HFF-Myc (cell line): Measurements from ENCODE around the gene SLFN12L.

Experiments
- DNase-seq: peaks from one replicate; pipeline ENCODE4 v3.0.0-alpha.2; 2011; ENCODE audit warnings: low read depth; ENCODE audit errors: extremely low read depth
- H3K4me3 ChIP-seq: replicated peaks from 2 replicates; pipeline ENCODE4 v1.5.1; 2011; ENCODE audit warnings: low read depth, mild to moderate bottlenecking, control low read depth, low read length
- CTCF ChIP-seq: IDR thresholded peaks from 2 replicates; pipeline ENCODE4 v1.5.1; 2012; ENCODE audit warnings: mild to moderate bottlenecking, low read depth, low read length, control low read depth; ENCODE audit errors: missing control alignments

SLFN12L gene

GRCh38 chr17:35438433-35438832 is 99.0 kb downstream of the SLFN12L start:
- no peak for TF ChIP-seq CTCF
- no peak overlapping the region for H3K4me3 ChIP-seq
- DNase-seq = no peak

GRCh38 chr17:35433075-35433894 is 104.2 kb downstream of the SLFN12L start:
- peak; percentile 31 for TF ChIP-seq CTCF
- peak overlapping the region; percentile 55 for H3K4me3 ChIP-seq
- DNase-seq = peak; percentile 99

DNA sequence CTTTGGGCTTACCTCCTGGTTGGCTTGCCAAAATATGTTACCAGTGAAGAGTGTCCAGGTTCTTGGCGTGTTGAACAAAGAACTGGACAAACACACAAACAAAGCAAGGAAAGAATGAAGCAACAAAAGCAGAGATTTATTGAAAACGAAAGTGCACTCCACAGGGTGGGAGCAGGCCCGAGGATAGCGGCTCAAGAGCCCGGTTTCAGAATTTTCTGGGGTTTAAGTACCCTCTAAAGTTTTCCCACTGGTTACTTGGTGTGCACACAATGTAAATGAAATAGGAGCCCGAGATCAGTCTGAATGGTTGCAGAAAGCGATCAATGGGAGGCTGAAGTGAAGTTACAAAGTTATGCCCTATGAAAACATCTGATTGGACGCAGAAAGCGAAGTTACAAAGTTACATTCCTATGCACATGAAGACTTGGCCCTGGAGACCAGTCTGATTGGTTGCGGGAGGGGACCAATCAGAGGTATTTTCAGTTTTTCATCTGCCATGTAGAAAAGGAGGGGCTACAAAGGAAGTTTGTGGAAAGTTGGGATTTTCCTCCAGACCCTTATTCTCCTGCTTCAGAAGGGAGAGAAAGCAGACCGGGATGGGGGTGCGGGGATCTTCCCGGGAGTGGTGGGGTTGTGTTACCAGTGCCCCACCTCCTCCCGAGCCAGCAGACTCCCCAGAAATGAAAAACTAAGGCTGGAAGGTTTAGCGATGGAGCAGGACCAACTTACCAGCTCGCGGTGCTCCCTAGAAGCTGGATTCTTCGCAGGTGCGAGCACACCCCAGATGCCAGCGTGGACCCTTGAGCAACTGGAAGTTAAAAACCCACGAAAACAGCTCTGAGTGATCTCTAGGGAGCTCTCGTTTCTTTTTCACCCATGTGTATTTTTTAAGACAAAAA is 105.1 kb downstream of the SLFN12L start, which contains the start of gene SLFN12:
TSS of gene SLFN12 (minus strand) at position 325 of the 899 bp plus-strand sequence. CDS start 9,472 bp downstream, outside the sequence.
- H3K4me3 ChIP-seq = peak within 1 kb of the TSS; percentile 55
- peak; percentile 96 for DNase-seq
- no peak for TF ChIP-seq CTCF

DNA sequence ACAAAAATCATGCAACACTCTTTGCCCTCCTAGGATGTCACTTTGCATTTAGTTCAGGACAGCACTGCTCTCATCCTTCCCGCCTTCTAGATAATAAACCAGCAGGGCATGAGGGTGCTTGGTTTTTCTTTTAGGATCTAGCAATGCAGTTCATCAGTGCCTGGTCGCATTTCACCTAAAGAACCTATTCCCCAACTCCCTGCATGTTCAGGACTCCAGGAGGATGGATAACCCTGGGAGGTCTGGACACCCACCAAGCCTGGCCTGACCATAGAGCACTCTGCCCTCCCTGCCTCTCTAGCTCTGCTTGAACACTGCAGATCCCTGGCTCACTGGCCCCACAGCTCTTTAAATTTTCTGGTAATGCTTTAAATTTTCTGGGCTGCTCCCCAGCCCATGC is 107.8 kb downstream of the SLFN12L start:
- H3K4me3 ChIP-seq = no peak overlapping the region
- no peak for TF ChIP-seq CTCF
- DNase-seq = no peak

DNA sequence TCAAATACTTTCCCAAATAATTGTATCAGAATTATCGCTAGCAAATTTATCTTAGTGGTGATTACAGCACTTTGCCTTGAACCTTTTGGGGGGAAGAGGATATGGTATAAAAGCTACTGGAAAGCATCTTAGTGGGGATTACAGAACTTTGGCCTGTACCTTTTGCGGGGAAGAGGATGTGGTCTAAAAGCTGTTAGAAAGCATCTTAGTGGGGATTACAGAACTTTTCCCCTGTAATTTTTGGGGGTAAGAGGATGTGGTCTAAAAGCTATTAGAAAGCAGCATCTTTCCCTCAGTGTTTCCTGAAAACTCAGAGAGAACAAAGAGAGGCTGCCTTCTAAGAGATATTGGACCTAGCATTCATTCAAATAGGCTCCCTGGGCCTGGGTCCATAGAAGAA is 109.2 kb downstream of the SLFN12L start:
- DNase-seq = no peak
- no peak for TF ChIP-seq CTCF
- H3K4me3 ChIP-seq = no peak overlapping the region

- no peak overlapping the region for H3K4me3 ChIP-seq
- no peak for DNase-seq
- no peak for TF ChIP-seq CTCF
These were observed 113.7 kb downstream of the SLFN12L start for GRCh38 chr17:35423761-35424160.
